Fibroblast of skin of scalp (primary cell): Measurements from ENCODE around the gene SLC11A2.
"Not testable (repeated sequence)": the region's sequence is repeated elsewhere in the genome, so short reads cannot be mapped to it uniquely, and the experiment has no call there.

ENCODE experiments used
- DNase-seq: peaks from one replicate; pipeline ENCODE4 v3.0.0-alpha.2; 2013

The SLC11A2 gene

DNA sequence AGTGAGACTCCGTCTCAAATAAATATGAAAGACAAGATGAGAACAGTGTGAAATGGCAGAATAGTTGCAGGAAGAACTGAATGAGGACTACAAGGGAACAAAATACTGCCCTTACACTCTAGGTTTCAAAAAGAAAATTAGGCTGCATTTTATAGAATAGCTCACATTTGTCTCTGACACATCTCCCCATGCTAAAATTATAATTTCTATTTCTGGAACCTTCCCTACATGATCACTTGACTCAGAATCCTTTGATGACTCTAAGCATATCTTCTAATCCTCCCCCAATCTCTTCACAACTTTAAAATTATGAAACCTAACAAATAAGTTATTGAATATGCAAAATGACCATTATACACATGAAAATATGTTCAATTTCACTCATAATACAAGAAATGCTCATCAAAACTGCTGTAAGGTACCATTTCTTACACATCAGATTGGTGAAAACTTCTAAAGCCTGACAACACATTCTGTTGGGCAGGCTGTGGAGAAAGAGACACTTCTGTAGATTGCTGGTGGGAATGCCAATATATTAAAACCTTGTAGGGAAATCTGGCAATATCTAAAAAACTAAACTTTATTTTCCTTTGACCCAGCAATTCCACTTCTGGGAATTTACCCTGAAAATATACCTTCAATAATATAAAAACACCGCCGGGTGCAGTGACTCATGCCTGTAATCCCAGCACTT lies 78.1 kb downstream of the SLC11A2 start:
- DNase-seq, result no peak

DNA sequence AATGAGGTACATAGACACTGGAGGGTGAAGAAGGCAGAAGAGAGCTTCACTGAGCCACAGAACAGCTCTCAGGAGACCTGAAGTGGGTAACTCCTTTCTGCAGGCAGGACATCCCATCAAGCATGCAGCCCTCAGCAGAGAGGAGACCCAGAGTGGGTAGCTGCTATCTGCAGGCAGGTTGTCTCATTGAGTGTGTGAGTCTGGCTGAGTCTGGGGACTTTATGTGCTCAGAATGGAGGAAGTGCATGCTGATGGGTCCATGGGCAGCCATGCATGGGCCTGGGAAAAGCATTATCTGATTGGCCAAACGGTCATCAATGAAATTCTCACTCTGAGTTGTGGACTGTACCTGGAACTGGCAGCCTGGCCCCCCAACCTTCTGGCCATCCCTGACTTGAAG lies 88.5 kb downstream of the SLC11A2 start:
- no peak for DNase-seq

DNA sequence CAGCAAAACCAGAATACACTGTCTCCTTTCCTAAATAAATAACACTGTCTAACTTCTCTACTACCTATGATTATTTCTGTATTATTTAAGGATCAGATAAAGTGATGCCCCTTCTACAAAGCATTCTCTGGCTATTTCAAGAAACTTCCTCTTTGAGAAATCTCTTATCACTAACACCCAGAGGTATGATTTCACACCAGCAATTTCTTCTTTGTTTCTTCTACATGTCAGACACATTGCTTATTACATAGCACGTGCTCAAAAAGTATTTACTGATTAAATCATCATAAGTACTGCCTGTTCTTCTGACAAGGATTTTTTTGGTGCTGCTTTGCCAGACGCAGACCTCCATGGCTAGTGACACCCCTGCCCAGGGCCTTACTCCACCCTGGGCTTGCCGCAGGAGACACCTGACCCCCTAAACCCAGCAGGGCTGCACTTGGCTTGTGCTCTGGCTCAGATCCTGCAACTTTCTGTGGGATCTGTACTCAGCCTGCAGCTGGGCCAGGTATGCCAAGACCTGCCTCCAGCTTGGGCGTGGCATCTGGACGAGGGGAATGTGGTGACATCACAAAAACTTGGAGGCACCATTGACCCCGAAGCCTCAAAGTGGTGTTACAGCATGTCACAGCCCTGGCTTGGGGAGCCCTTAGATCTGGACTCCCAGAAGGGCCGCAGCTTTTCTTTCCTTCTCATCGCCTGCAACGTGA lies 89.2 kb downstream of the SLC11A2 start:
- no peak for DNase-seq

DNA sequence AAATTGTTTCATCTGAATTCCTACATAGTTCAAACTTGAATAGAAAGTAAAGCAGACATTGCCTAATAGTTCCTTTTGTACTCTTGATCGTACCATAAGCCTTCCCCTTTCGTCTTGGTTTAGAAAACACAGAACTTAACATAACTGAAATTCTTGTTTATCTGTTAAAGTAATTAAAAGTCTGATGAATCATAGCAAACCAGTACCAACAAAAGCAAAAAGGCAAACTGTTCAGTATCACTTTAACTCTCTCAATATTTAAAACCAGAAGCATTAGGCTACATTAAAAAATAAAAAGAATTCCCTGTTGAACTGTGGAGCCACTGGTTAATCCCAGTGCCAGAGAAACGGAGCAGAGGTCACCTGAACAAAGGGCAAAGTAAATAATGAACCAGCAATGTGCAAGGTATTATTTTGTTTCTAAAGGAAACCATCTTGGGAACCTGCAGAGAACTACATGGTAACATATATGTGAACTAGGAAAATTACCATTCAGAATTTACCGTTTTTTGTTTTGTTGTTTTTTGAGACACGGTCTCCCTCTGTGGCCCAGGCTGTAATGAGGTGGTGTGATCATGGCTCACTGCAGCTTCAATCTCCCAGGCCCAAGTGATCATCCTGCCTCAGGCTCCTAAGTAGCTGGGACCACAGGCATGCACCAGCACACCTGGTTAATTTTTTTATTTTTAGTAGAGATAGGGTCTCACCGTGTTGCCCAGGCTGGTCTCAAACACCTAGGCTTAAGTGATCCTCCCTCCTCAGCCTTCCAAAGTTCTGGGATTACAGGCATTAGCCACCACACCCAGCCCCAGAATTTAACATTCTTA lies 91.0 kb downstream of the SLC11A2 start:
- no peak for DNase-seq

DNA sequence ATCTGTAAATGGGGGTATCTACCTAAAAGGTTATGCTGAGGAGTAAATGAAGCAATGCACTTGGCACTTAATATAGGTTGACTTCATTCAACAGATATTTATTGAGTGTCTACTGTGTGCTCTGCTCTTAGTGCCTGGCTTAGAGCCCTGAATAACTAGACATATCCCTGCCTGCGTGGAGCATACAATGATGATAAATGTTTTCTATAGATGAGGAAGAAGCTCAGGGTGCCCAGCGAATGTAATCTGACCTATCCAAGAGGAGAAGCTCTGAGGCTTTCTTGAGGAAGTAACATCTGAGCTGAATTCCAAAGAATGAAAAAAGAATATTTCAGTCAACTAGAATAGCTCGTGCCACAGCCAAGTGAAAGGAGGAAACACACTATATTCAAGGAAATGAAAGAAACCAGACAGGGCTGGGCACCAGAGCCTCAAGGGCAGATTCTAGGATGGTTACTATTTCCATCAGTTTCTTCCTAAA lies 91.8 kb downstream of the SLC11A2 start:
- no peak for DNase-seq

DNA sequence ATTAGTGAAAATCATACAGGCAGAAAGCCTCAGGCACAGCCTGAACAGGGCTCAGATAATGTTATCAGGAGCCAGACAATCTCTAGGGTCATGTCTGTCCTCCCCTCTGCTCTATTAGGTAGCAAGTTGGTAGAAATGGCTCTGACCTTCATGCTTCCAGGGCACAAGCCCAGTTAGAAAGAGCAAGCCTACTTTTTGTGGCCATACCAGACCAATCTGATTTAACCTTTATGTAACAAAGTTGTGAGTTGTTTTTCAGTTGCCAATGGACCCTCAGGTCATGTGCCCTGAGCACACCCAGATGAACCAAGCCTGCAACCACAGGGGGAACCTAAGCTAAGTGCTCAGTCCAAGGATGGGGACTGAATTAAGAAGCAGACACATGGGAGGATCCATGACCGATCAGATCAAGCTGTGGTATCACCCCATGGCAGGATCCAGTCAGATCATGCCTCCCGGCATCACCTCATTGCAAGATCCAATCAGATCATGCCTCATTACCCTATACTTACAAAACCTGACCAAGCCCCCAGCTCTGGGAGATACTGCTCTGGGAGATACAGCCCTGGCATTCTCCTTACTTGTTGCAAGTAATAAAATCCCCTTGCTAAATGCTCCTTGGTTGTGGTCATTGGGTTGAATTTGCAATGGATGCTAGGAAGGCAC lies 92.6 kb downstream of the SLC11A2 start:
- DNase-seq, result no peak

DNA sequence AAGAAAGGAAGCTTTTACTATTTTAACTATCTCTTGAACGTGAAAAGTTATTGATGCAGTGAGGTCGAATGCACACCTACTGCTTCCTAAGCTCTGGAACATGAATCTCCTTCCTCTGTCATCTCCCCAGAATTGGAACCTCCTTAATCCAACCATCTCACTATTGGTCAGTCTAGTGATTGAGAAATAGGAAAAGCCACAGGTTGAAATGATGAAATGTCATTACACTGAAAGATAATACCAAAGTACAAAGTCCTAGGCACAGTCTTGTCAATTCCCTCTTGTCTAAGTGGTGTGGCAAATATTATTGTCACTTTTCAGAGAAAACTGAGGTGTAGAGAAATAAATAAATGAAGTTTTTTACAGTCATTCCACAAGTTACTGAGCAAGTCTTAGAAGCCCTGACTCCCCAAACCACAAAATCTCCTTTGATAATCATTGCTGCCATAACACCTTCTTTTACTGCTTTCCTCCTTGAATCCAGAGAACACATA lies 93.3 kb downstream of the SLC11A2 start:
- DNase-seq, result no peak

DNA sequence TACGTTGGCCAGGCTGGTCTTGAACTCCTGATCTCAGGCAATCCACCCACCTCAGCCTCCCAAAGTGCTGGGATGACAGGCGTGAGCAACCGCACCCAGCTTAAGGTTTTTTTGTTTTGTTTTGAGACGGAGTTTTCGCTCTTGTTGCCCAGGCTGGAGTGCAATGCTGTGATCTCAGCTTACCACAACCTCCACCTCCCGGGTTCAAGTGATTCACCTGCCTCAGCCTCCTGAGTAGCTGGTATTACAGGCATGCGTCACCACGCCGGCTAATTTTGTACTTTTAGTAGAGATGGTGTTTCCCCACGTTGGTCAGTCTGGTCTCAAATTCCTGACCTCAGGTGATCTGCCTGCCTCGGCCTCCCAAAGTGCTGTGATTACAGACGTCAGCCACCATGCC lies 95.7 kb downstream of the SLC11A2 start:
- not testable (repeated sequence) for DNase-seq

DNA sequence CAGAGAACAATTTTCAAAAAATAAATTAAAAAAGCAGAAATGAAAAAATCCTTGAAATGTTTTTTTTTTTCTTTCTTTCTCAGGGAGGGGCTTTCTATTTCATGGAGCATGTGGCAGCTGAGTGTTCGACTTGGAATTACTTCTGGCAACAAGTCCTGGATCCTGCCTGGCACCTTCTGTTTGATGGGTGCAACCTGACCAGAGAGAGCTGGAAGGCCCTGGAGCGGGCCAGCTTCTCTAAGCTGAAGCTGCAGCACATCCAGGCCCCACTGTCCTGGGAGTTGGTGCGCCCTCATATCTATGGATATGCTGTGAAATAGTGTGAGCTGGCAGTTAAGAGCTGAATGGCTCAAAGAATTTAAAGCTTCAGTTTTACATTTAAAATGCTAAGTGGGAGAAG lies 96.4 kb downstream of the SLC11A2 start:
- no peak for DNase-seq
